ENCODE measurements around the gene IGFBP1. TPM values are rescaled to one million over a fixed set of nuclear protein-coding genes. Genes with fewer than 3 reads are reported as not detected.

The IGFBP1 gene
- total and polyA plus RNA-seq, 2 experiments from 2014 or later, result 0.18 TPM; not detected in 1

DNA sequence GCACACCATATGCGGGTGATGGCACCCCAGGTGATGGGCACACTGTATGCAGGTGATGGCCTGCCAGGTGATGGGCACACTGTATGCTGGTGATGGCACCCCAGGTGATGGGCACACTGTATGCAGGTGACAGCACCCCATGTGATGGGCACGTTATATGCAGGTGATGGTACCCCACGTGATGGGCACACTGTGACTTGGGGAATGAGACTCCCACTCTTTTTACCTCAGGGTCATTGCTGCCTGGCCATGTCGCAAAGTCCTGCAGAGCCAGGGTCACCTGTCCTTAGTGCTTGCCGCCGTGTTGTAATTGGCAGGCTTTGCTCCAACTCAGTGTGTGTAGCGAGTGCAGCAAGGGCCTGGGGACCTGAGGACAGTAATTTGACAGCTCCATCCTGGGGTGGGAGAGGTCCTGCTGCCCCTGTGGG is 7.8 kb upstream of the IGFBP1 start:
- no peaks in the 10 kb centered on the region for H3K9me3 ChIP-seq (ENCODE audit: low read depth)
- no peak overlapping the region for H3K27ac ChIP-seq
- no peaks in the 10 kb centered on the region for H3K4me1 ChIP-seq (ENCODE audit: low read depth)
- H3K4me3 ChIP-seq, result no peak overlapping the region
- TF ChIP-seq, protein P1, sequence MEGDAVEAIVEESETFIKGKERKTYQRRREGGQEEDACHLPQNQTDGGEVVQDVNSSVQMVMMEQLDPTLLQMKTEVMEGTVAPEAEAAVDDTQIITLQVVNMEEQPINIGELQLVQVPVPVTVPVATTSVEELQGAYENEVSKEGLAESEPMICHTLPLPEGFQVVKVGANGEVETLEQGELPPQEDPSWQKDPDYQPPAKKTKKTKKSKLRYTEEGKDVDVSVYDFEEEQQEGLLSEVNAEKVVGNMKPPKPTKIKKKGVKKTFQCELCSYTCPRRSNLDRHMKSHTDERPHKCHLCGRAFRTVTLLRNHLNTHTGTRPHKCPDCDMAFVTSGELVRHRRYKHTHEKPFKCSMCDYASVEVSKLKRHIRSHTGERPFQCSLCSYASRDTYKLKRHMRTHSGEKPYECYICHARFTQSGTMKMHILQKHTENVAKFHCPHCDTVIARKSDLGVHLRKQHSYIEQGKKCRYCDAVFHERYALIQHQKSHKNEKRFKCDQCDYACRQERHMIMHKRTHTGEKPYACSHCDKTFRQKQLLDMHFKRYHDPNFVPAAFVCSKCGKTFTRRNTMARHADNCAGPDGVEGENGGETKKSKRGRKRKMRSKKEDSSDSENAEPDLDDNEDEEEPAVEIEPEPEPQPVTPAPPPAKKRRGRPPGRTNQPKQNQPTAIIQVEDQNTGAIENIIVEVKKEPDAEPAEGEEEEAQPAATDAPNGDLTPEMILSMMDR (IDR thresholded peaks at IDR 0.05; ENCODE audit: low read depth, low read length), result no peak
- H3K27me3 ChIP-seq, result peaks cover 6% of the 10 kb centered on the region
- DNase-seq (ENCODE audit: low read depth in 1 of 2, low spot score in 1 of 2), result no peak
- H3K36me3 ChIP-seq, result no peaks in the 10 kb centered on the region

DNA sequence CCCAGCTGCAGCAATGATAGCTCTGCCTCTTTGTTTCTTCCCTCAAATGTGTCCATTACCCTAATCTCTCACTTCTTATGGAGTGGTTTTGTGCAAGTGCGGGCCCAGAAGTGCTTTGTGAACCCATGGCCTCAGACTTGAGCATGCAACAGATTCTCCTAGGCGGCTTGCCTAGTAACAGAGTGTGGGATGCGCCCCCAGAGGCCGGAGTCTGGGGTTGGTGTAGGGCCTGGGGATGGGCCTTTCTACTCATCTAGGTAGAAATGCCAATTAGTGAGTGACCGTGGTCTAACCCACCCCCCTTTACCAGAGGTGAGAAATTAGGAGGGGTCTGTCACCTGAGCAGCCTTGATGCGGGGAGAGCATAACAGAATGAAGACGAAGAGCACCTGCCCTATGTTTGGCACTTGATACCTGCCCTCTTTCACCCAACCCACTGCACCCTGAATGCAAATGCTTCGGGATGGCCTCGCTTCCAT is 7.0 kb upstream of the IGFBP1 start:
- Histone ChIP-seq H3K27ac (no peak overlapping the region), H3K36me3 (no peaks in the 10 kb centered on the region), H3K9me3 (ENCODE audit: low read depth) (no peaks in the 10 kb centered on the region), H3K4me1 (ENCODE audit: low read depth) (no peaks in the 10 kb centered on the region), H3K27me3 (peaks cover 15% of the 10 kb centered on the region), H3K4me3 (no peak overlapping the region)
- TF ChIP-seq, protein P1 (IDR thresholded peaks at IDR 0.05; ENCODE audit: low read depth, low read length), result no peak
- no peak for DNase-seq (ENCODE audit: low read depth in 1 of 2, low spot score in 1 of 2)

DNA sequence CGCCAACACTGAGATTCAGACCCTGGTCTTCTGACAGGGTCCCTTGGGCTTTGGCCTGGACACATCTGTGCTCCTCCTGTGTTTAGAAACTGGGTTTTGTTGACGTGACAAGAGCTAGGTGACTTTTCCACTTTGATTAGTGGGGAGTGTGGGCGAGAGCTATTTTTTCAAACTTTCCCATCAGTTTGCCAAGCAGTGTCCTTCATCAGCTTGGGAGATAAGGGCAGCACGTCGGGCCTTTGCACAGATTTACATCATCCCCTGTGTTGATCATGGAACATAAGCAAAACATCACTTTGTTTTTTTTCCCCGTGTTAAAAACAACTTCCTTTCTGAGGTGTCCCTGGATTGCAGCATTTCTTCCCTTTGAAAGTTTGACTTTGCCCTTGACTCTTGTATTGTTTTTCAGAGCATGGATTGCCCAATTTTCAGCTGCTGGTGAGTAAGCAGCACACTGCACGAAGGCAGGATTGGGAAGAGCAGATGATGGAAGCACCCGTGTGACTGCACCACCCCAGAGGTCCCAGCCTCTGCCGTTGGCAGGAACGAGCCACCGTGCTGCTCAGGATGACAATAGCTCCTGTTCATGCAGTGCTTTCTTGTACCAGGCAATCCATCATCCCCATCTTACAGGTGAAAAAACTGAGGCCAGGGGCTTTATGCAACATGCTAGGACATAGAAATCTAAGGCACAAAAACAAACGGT is 6.4 kb upstream of the IGFBP1 start:
- H3K27me3 ChIP-seq, result peaks cover 21% of the 10 kb centered on the region
- DNase-seq (ENCODE audit: low read depth in 1 of 2, low spot score in 1 of 2), result peak in 1 of 2 donors; percentile 93
- no peaks in the 10 kb centered on the region for H3K4me1 ChIP-seq (ENCODE audit: low read depth)
- TF ChIP-seq, protein P1 (IDR thresholded peaks at IDR 0.05; ENCODE audit: low read depth, low read length), result no peak
- H3K9me3 ChIP-seq (ENCODE audit: low read depth), result no peaks in the 10 kb centered on the region
- H3K27ac ChIP-seq, result no peak overlapping the region
- no peaks in the 10 kb centered on the region for H3K36me3 ChIP-seq
- H3K4me3 ChIP-seq, result no peak overlapping the region

DNA sequence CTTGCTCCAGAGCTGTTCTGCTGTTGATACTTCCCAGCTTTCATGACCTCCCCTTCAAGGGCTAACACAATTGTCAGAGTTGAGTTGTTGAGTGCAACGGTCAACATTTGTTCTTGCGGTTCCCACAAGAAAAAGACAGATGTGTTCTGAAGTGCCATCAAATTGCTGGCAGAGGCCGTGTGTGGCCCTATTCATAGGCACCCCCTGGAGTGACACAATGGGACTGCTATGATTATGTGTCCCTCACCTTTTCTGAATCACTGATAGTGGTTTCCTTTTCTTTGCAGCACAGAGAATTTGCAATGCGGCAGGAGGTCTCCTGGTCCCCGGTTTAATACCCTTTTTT is 5.8 kb upstream of the IGFBP1 start:
- Histone ChIP-seq H3K36me3 (no peaks in the 10 kb centered on the region), H3K27me3 (peaks cover 26% of the 10 kb centered on the region), H3K4me3 (no peak overlapping the region), H3K9me3 (ENCODE audit: low read depth) (no peaks in the 10 kb centered on the region), H3K27ac (no peak overlapping the region), H3K4me1 (ENCODE audit: low read depth) (no peaks in the 10 kb centered on the region)
- no peak for DNase-seq (ENCODE audit: low read depth in 1 of 2, low spot score in 1 of 2)
- TF ChIP-seq, protein P1 (IDR thresholded peaks at IDR 0.05; ENCODE audit: low read depth, low read length), result no peak

DNA sequence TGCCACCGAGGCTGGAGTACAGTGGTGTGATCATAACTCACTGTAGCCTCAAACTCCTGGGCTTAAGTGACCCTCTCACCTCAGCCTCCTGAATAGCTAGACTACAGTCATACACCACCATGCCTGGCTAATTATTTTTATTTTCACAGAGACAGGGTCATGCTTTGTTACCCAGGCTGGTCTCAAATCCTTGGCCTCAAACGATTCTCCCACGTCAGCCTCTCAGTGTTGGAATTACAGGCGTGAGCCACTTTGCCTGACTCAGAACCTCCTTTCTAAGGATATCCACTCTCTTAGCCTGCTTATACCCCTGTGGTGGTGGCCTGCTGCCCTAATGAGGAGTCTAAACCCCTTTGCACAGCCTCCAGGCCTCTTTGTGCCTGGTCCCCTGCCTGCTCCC is 4.2 kb upstream of the IGFBP1 start:
- Histone ChIP-seq H3K9me3 (ENCODE audit: low read depth) (no peaks in the 10 kb centered on the region), H3K27me3 (peaks cover 43% of the 10 kb centered on the region), H3K4me3 (no peak overlapping the region), H3K4me1 (ENCODE audit: low read depth) (no peaks in the 10 kb centered on the region), H3K36me3 (no peaks in the 10 kb centered on the region), H3K27ac (no peak overlapping the region)
- TF ChIP-seq, protein P1 (IDR thresholded peaks at IDR 0.05; ENCODE audit: low read depth, low read length), result no peak
- no peak for DNase-seq (ENCODE audit: low read depth in 1 of 2, low spot score in 1 of 2)

Data from cardiac muscle cell (in vitro differentiated cells and primary cell).